KOPT-K1 (cell line): ENCODE results near the gene PRKAR1B.

Source experiments
- H3K27ac ChIP-seq: fragments of 200-600 bp; sonication (generic); 2 replicates; pipeline ENCODE4 v1.5.1; 2016; ENCODE audit warnings: antibody characterized with exemption, mild to moderate bottlenecking, low read depth, low read length; ENCODE audit not compliant: poor library complexity, severe bottlenecking
- H3K36me3 ChIP-seq: fragments of 200-600 bp; sonication (generic); 2 replicates; pipeline ENCODE4 v1.5.1; 2017; ENCODE audit warnings: antibody characterized with exemption, mild to moderate bottlenecking, low read length, moderate library complexity; ENCODE audit not compliant: insufficient read depth
- H3K9me3 ChIP-seq: fragments of 200-600 bp; sonication (generic); 2 replicates; pipeline ENCODE4 v1.5.1; 2017; ENCODE audit warnings: antibody characterized with exemption, low read length, mild to moderate bottlenecking; ENCODE audit not compliant: insufficient read depth, poor library complexity, severe bottlenecking

Gene PRKAR1B

DNA sequence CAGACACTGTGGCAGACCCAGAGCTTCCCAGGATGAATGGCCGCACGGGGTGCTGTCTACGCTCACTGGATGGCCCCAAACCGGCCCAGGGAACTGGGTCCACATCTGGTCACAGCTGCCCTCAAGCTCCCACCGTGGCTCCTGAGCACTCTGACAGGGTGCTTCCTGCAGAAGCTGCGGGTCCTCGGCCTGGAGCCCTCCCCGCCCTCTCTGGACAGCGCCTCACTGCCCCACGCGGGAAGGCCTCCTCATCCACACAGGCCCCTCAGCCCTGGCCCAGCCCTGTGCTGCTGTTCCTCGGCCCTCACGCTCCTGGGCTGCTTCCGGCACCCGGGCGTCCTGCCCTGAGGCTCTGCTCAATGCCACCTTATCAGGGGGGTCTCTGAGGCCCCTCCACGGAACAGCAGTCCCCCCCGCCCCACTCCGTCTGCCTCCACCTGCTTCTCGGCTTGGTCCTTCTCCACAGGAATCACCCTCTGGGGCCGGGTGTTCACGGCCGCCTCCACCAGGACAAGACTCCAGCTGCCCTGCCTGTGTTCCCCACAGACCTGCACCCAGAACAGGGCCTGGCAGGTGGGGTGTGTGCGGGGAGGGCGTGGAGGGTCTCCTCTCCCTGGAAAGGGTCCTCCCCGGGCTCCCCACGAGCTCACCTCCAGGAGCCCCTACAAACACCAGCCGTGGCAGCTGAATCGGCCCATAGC, 132.0 kb downstream of the PRKAR1B start:
- Histone ChIP-seq H3K27ac (no peak overlapping the region), H3K36me3 (peaks cover 40% of the 10 kb centered on the region), H3K9me3 (peaks cover 8% of the 10 kb centered on the region)

- Histone ChIP-seq H3K9me3 (peaks cover 8% of the 10 kb centered on the region), H3K27ac (peak overlapping the region; percentile 61), H3K36me3 (peaks cover 47% of the 10 kb centered on the region)
These were observed 132.7 kb downstream of the PRKAR1B start for GRCh38 chr7:594212-594913.

GRCh38 chr7:593324-594115, 133.6 kb downstream of the PRKAR1B start:
- peaks cover 8% of the 10 kb centered on the region for H3K9me3 ChIP-seq
- peak overlapping the region; percentile 61 for H3K27ac ChIP-seq
- peaks cover 55% of the 10 kb centered on the region for H3K36me3 ChIP-seq

- Histone ChIP-seq H3K9me3 (peaks cover 11% of the 10 kb centered on the region), H3K36me3 (peaks cover 68% of the 10 kb centered on the region), H3K27ac (peak overlapping the region; percentile 61)
These were observed 135.0 kb downstream of the PRKAR1B start for GRCh38 chr7:591856-592628.

GRCh38 chr7:590731-591551, 136.1 kb downstream of the PRKAR1B start:
- H3K27ac ChIP-seq, result no peak overlapping the region
- H3K36me3 ChIP-seq, result peaks cover 73% of the 10 kb centered on the region

GRCh38 chr7:589781-590575, 137.1 kb downstream of the PRKAR1B start:
- no peak overlapping the region for H3K27ac ChIP-seq
- peaks cover 72% of the 10 kb centered on the region; the same call in 1 of the 2 replicates for H3K36me3 ChIP-seq
- peaks cover 13% of the 10 kb centered on the region for H3K9me3 ChIP-seq

More at GRCh38 chr7:590731-591551, 136.1 kb downstream of the PRKAR1B start:
- H3K9me3 ChIP-seq, result peaks cover 18% of the 10 kb centered on the region

DNA sequence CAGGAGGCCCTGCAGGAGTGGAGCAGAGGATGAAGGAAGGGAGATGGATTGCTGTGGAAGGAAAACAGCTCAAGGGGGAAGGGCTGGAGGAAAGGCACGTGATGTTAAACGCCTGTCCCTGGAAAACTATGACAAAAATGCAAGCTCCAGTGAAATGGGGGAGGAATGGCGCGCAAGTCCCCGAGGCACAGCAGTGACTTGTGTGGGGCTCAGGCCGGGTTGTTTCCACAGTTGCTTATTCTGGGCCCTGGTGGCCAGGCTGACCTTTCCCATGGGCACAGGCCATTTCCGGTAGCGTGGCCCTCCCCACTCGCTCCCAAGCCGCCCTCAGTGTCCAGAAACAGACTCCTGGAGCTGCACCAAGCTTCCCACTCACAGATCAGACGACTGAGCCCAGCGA, 139.3 kb downstream of the PRKAR1B start:
- Histone ChIP-seq H3K36me3 (peaks cover 70% of the 10 kb centered on the region; the same call in 1 of the 2 replicates), H3K9me3 (peaks cover 13% of the 10 kb centered on the region), H3K27ac (no peak overlapping the region)

GRCh38 chr7:586494-586893, 140.6 kb downstream of the PRKAR1B start:
- Histone ChIP-seq H3K27ac (no peak overlapping the region), H3K9me3 (peaks cover 13% of the 10 kb centered on the region), H3K36me3 (peaks cover 77% of the 10 kb centered on the region; the same call in 1 of the 2 replicates)

DNA sequence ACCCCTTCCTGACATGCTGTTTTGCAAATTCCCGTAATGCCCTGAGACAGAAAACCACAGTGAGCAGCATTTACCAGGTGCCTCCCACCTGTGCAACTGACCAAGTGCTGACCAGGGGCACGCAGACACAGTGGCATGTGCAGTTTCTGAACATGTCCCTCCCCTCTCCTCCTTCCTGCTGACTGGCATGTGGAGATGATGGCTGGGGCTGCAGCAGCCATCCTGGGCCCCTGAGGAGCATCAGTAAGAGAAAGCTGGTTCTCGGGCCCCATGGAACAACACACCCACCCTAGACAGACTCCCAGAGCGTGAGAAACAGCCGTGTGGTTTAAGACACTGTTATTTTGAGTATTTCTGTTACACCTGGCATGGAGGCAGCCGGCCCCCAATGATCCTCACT, 141.2 kb downstream of the PRKAR1B start:
- peaks cover 13% of the 10 kb centered on the region for H3K9me3 ChIP-seq
- peak overlapping the region; percentile 7 for H3K27ac ChIP-seq
- peaks cover 71% of the 10 kb centered on the region; the same call in 1 of the 2 replicates for H3K36me3 ChIP-seq

DNA sequence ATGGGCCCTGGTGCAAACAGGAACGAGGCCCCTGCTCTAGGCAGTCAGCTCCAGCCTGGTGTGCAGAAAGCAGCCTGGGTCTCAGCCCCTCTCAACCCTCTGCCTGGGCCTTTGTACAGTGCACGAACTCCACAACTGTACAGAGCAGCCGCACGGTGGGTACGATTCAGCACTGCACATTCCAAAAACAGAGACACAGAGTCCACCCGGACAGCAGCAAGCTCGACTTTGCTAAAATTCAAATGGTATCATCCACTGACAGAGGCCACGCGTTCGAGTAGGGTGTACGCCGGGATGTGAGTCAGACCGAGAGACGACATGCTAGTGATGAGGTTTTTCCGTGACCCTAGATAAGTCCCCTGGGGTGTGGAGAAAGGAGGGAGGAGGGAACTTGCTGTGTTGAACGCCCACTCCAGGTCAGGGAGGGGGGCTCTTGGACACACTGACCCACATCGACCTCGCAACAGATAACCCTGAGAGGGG, 141.8 kb downstream of the PRKAR1B start:
- Histone ChIP-seq H3K27ac (peak overlapping the region; percentile 7), H3K36me3 (peaks cover 69% of the 10 kb centered on the region; the same call in 1 of the 2 replicates), H3K9me3 (peaks cover 13% of the 10 kb centered on the region)

GRCh38 chr7:584820-585219, 142.3 kb downstream of the PRKAR1B start:
- H3K27ac ChIP-seq, result peak overlapping the region; percentile 77
- H3K9me3 ChIP-seq, result peaks cover 13% of the 10 kb centered on the region
- H3K36me3 ChIP-seq, result peaks cover 66% of the 10 kb centered on the region; the same call in 1 of the 2 replicates

DNA sequence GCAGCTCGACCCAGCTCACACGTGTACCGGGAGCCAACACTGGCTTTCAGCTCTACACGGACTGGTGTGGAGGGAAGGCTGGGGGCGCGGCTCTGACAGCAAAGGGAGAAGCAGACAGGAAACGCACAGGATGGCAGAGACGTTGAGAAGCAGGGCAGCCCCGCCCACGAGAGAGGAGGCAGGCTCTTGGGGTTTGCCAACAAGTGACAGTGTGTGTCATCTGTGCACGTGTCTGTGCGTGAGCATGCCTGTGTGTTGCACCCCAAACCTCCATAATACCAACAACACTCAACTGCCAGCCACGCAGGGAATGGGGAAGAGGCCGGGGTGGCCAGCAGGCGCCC, 143.0 kb downstream of the PRKAR1B start:
- peaks cover 66% of the 10 kb centered on the region; the same call in 1 of the 2 replicates for H3K36me3 ChIP-seq
- peaks cover 13% of the 10 kb centered on the region for H3K9me3 ChIP-seq
- peak overlapping the region; percentile 77 for H3K27ac ChIP-seq
